Upper lobe of left lung (tissue), 6 donors: ENCODE results near the gene B3GALT6. TPM values are rescaled to one million over a fixed set of nuclear protein-coding genes. Genes with fewer than 3 reads are reported as not detected.
A peak's percentile ranks its signal among the peaks of the same experiment; 100 is the strongest.
"Not testable (repeated sequence)": the region's sequence is repeated elsewhere in the genome, so short reads cannot be mapped to it uniquely, and the experiment has no call there.

Experiments
- ATAC-seq, 2 donors: fragments of 200-7000 bp; cut with Tn5 transposase; one replicate each; pipeline ENCODE4 v1.9.1; 2022; ENCODE audit warnings: mild to moderate bottlenecking in 2 of 2, moderate library complexity in 2 of 2; ENCODE audit not compliant: low FRiP score in 2 of 2
- DNase-seq, 2 donors: peaks; one replicate each; pipeline ENCODE4 v3.0.0-alpha.2; 2019 to 2020
- H3K27ac ChIP-seq, 4 donors: fragments of 200-600 bp; sonication (generic); one replicate each; pipeline ENCODE4 v1.5.1; 2016 to 2019
- H3K27me3 ChIP-seq, 4 donors: fragments of 200-600 bp; sonication (generic); one replicate each; pipeline ENCODE4 v1.5.1; 2017 to 2019
- H3K36me3 ChIP-seq, 4 donors: fragments of 200-600 bp; sonication (generic); one replicate each; pipeline ENCODE4 v1.5.1; 2016 to 2019
- H3K4me1 ChIP-seq, 4 donors: fragments of 200-600 bp; sonication (generic); one replicate each; pipeline ENCODE4 v1.5.1; 2018 to 2019
- H3K4me3 ChIP-seq, 4 donors: fragments of 200-600 bp; sonication (generic); one replicate each; pipeline ENCODE4 v1.5.1; 2017 to 2019; ENCODE audit warnings: mild to moderate bottlenecking in 2 of 4, moderate library complexity in 1 of 4
- H3K9me3 ChIP-seq, 4 donors: fragments of 200-600 bp; sonication (generic); one replicate each; pipeline ENCODE4 v1.5.1; 2018 to 2019
- CTCF ChIP-seq, 6 experiments: fragments of 450-650 bp in 4 of 6; fragments of 200-600 bp in 2 of 6; sonication (generic) in 2 of 6; IDR thresholded peaks; one replicate each; pipeline ENCODE4 v1.5.1; 2016 to 2019; ENCODE audit warnings: antibody characterized with exemption in 6 of 6
- EP300 ChIP-seq, 4 donors: sonication (generic); formaldehyde crosslinking; IDR thresholded peaks; one replicate each; pipeline ENCODE4 v1.5.1; 2017; ENCODE audit warnings: antibody characterized with exemption in 4 of 4, control low read depth in 2 of 4
- POLR2A ChIP-seq, 4 donors: fragments of 450-650 bp; IDR thresholded peaks; one replicate each; pipeline ENCODE4 v1.5.1; 2016 to 2017; ENCODE audit warnings: antibody characterized with exemption in 4 of 4, mild to moderate bottlenecking in 2 of 4
- POLR2AphosphoS5 ChIP-seq, 2 donors: sonication (generic); formaldehyde crosslinking; IDR thresholded peaks; one replicate each; pipeline ENCODE4 v1.5.1; 2017; ENCODE audit warnings: antibody characterized with exemption in 2 of 2
- WGBS, 2 donors: methylation state at CpG; one replicate each; pipeline ENCODE4 v1.1.5; 2017 to 2018; 5-methylcytosine and 5-hydroxymethylcytosine counted together
- total RNA-seq, 6 donors: library from RNA; depleted of rRNA in 4 of 6; stranded (reverse); fragments of >200 nt in 4 of 6; gene quantifications; one replicate each; pipeline versions ENCODE4 v1.1.0 to v1.2.1, GENCODE V29; 2016 to 2021
- donor health status: DM: no; HTN: no; CAD: no; lungs with moderate emphysema.
- donor health status: DM: no; HTN: yes; CAD: no; lungs with severe emphysema.

The B3GALT6 gene
- total RNA-seq, 6 donors from 2014 or later: 15.2 to 31.3 (median 19.9) TPM

DNA sequence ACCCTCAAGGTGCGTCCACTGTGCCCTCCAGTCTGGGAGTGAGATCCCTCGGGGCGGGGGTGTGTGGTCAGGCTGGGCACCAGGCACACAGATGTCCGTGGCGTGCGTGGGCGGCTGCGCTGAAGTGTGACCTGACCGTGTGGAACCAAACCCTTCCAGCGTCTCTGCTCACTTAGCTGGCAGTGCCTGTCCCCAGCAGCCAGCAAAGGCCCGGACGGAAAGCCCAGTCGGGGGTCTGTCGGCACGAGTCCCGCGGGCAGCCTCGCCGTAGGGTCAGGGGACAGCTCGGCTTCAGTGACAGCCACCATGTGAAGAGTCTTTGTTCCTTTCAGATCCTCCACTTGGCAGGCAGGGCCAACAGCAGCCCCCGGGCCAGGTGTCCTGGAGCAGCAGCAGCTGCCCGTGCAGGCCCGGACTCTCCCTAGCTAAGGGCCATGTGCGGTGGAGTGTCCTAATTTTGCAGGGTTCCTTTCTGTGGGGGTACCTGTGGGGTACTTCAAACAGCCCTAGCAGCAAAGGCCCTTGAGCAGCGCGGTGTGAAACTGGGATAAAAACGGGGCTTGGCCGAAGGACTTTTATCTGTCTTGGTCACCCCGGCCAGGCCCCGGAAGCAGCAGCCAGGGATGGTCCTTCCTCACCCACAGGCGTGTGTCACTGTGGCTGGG, 46.8 kb upstream of the B3GALT6 start:
- no peaks in the 10 kb centered on the region for H3K36me3 ChIP-seq
- DNase-seq (peak in 1 of 2 donors; percentile 84), ATAC-seq (no peak)
- no peaks in the 10 kb centered on the region for H3K9me3 ChIP-seq
- no peak overlapping the region for H3K4me3 ChIP-seq
- H3K4me1 ChIP-seq: peaks cover 0 to 17% (median 5%) of the 10 kb centered on the region in 4 donors
- no peaks in the 10 kb centered on the region for H3K27me3 ChIP-seq
- WGBS, 2 donors: 89 to 90% methylated on average over 9 to 31 of the region's 31 CpGs
- TF ChIP-seq POLR2A (IDR thresholded peaks at IDR 0.05) (no peak), EP300 (IDR thresholded peaks at IDR 0.05) (no peak), CTCF (IDR thresholded peaks at IDR 0.05) (no peak), POLR2AphosphoS5 (IDR thresholded peaks at IDR 0.05) (no peak)
- H3K27ac ChIP-seq: no peak overlapping the region

GRCh38 chr1:1187938-1188337, 44.1 kb upstream of the B3GALT6 start:
- Histone ChIP-seq H3K4me3 (no peak overlapping the region), H3K27ac (no peak overlapping the region), H3K36me3 (no peaks in the 10 kb centered on the region), H3K27me3 (no peaks in the 10 kb centered on the region), H3K4me1 (peaks cover 0 to 7% (median 3%) of the 10 kb centered on the region in 4 donors), H3K9me3 (peaks cover 0 to 6% (median 0%) of the 10 kb centered on the region in 4 donors)
- TF ChIP-seq EP300 (IDR thresholded peaks at IDR 0.05) (no peak), CTCF (IDR thresholded peaks at IDR 0.05) (no peak), POLR2AphosphoS5 (IDR thresholded peaks at IDR 0.05) (no peak), POLR2A (IDR thresholded peaks at IDR 0.05) (no peak)
- ATAC-seq (no peak), DNase-seq (no peak)

DNA sequence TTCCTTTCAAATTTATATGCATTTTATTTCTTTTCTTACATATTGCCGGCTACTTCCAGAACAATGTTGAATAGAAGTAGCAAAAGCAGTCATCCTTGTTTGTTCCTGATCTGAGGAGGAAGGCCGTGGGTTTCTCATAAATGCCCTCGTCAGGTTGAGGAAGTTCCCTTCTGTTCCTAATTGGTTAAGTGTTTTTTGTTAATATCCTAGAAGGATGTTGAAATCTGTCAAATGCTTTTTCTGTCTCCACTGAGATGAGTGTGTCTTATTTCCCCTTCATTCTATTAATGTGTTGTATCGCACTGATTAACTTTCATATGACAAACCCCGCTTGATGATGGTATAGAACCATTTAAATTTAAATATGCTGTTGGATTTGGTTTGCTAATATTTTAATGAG, 42.9 kb upstream of the B3GALT6 start:
- H3K9me3 ChIP-seq: peaks cover 0 to 6% (median 0%) of the 10 kb centered on the region in 4 donors
- ATAC-seq: no peak
- no peak overlapping the region for H3K4me3 ChIP-seq
- WGBS, 2 donors: 75 to 80% methylated on average over 5 of the region's 5 CpGs
- no peaks in the 10 kb centered on the region for H3K27me3 ChIP-seq
- no peaks in the 10 kb centered on the region for H3K4me1 ChIP-seq
- H3K27ac ChIP-seq: no peak overlapping the region
- TF ChIP-seq POLR2AphosphoS5 (IDR thresholded peaks at IDR 0.05) (no peak), POLR2A (IDR thresholded peaks at IDR 0.05) (no peak), CTCF (IDR thresholded peaks at IDR 0.05) (no peak), EP300 (IDR thresholded peaks at IDR 0.05) (no peak)
- H3K36me3 ChIP-seq: no peaks in the 10 kb centered on the region
- no peak for DNase-seq

DNA sequence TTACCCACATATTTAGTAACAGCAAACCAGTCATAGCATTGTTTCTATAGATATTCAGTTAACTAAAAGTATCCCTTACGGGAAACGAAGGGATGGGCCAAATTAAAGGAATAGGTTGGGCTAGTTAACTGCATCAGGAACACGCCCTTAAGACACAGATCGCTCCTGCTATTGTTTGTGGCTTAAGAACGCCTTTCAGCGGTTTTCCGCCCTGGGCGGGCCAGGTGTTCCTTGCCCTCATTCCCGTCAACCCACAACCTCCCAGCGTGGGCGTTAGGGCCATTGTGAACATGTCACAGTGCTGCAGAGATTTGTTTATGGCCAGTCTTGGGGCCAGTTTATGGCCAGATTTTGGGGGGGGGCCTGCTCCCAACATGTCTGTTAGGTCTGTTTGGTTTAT, 40.3 kb upstream of the B3GALT6 start:
- no peak overlapping the region for H3K4me3 ChIP-seq
- H3K27ac ChIP-seq: no peak overlapping the region
- WGBS, 2 donors: 78 to 96% methylated on average over 11 of the region's 11 CpGs
- no peak for TF ChIP-seq POLR2AphosphoS5 (IDR thresholded peaks at IDR 0.05)
- no peak for TF ChIP-seq POLR2A (IDR thresholded peaks at IDR 0.05)
- TF ChIP-seq CTCF (IDR thresholded peaks at IDR 0.05): no peak
- TF ChIP-seq EP300 (IDR thresholded peaks at IDR 0.05): no peak
- H3K27me3 ChIP-seq: no peaks in the 10 kb centered on the region
- H3K4me1 ChIP-seq: no peaks in the 10 kb centered on the region
- no peak for DNase-seq
- peaks cover 0 to 11% (median 3%) of the 10 kb centered on the region in 4 donors for H3K9me3 ChIP-seq
- H3K36me3 ChIP-seq: no peaks in the 10 kb centered on the region
- ATAC-seq: no peak

DNA sequence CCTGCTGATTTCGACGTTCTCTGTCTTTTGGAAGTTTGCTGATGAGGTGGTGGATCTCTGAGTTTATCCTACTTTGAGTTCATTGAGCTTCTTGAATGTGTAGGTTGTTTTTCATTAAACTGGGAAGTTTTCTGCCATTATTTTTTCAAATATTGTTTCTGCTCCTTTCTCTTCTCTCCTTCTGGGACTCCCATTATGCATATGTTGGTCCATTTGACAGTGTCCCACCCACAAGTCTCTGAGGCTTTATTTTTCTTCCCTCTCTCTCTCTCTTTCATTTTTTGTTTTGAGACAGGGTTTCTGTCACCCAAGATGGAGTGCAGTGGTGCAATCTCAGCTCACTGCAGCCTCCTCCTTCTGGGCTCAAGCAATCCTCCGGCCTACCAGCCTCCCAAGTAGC, 37.3 kb upstream of the B3GALT6 start:
- Histone ChIP-seq H3K27ac (no peak overlapping the region), H3K36me3 (no peaks in the 10 kb centered on the region), H3K4me3 (no peak overlapping the region), H3K27me3 (no peaks in the 10 kb centered on the region), H3K4me1 (no peaks in the 10 kb centered on the region), H3K9me3 (peaks cover 0 to 11% (median 3%) of the 10 kb centered on the region in 4 donors)
- WGBS, 2 donors: 66 to 94% methylated on average over 3 of the region's 3 CpGs
- TF ChIP-seq EP300 (IDR thresholded peaks at IDR 0.05): no peak
- ATAC-seq (no peak), DNase-seq (no peak)

GRCh38 chr1:1195726-1196125, 36.3 kb upstream of the B3GALT6 start:
- H3K9me3 ChIP-seq: peaks cover 0 to 11% (median 3%) of the 10 kb centered on the region in 4 donors
- H3K4me3 ChIP-seq, H3K36me3 ChIP-seq, H3K27ac ChIP-seq, H3K27me3 ChIP-seq, DNase-seq, H3K4me1 ChIP-seq, ATAC-seq: not testable (repeated sequence)
- 95 to 96% methylated on average over 5 to 6 of the region's 6 CpGs for WGBS, 2 donors
